Mucosa of rectum (tissue), 2 donors: ENCODE measurements around the gene LYSET.
"Not testable (repeated sequence)": the region's sequence is repeated elsewhere in the genome, so short reads cannot be mapped to it uniquely, and the experiment has no call there.

Source experiments
- H3K27ac ChIP-seq, 2 donors: one replicate each; pipeline ENCODE4 v1.7.0; 2013; ENCODE audit warnings: inconsistent platforms in 2 of 2, low read depth in 2 of 2, low read length in 2 of 2
- H3K27me3 ChIP-seq, 2 donors: one replicate each; pipeline ENCODE4 v1.7.0; 2013; ENCODE audit warnings: low read length in 2 of 2; ENCODE audit not compliant: control insufficient read depth in 2 of 2, insufficient read depth in 2 of 2
- H3K36me3 ChIP-seq, 2 donors: one replicate each; pipeline ENCODE4 v1.7.0; 2013; ENCODE audit warnings: low read length in 2 of 2; ENCODE audit not compliant: control insufficient read depth in 2 of 2, insufficient read depth in 2 of 2
- H3K4me1 ChIP-seq, 2 donors: one replicate each; pipeline ENCODE4 v1.7.0; 2013; ENCODE audit warnings: low read length in 2 of 2, mild to moderate bottlenecking in 1 of 2; ENCODE audit not compliant: control insufficient read depth in 2 of 2, insufficient read depth in 2 of 2
- H3K4me3 ChIP-seq, 2 donors: one replicate each; pipeline ENCODE4 v1.7.0; 2013; ENCODE audit warnings: low read length in 2 of 2
- H3K9ac ChIP-seq, 2 donors: one replicate each; pipeline ENCODE4 v1.7.0; 2013; ENCODE audit warnings: low read length in 2 of 2, low read depth in 1 of 2, mild to moderate bottlenecking in 1 of 2
- H3K9me3 ChIP-seq, 2 donors: one replicate each; pipeline ENCODE4 v1.7.0; 2013; ENCODE audit warnings: low read length in 2 of 2; ENCODE audit not compliant: control insufficient read depth in 2 of 2
- donor health status: healthy.
- donor health status: Normal muscosa, but diverticular disease.

The LYSET gene

DNA sequence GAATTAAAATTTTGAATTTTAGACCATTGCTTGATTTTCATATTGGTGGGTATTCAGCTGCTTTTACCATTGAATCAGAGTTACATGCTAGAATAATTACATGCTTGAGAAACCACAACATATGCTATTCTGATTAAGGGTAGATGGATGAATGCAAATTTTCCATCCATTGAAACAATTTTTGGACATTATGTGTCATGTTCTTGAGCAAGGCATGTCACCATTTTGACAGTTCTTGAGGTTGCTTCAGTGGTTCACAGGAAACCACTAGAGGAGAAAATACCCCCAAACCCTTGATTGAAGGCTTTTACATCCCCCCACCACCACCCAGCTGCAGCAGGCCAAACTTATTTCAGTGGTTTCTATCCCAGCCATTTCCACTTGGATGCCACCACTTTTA, 35.4 kb downstream of the LYSET start:
- Histone ChIP-seq H3K36me3 (peaks cover 22 to 39% of the 10 kb centered on the region in 2 donors), H3K9ac (no peak overlapping the region), H3K27ac (no peak overlapping the region), H3K27me3 (no peaks in the 10 kb centered on the region), H3K9me3 (no peaks in the 10 kb centered on the region), H3K4me3 (no peak overlapping the region), H3K4me1 (no peaks in the 10 kb centered on the region)

DNA sequence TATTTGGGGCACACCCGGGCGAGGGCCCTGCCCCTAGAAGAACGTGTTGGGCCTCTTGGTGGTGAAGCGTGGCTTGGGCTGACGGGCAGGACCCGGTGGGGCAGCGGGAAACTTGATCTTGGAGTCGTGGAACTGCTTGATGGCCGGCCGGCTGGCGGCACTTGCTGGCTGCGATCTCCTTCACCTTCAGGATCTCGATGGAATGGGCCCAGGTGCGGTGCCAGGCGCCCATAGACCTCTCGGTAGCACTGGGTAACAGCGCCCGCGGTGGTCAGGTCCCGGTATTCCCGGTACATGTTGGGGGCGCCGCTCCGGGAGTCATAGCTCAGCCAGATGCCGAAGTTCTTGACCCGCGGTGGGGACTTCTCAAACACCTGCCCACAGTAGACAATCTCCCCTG, 38.4 kb downstream of the LYSET start:
- no peak overlapping the region for H3K4me3 ChIP-seq
- no peaks in the 10 kb centered on the region for H3K9me3 ChIP-seq
- no peaks in the 10 kb centered on the region for H3K27me3 ChIP-seq
- peaks cover 32 to 44% of the 10 kb centered on the region in 2 donors for H3K36me3 ChIP-seq
- H3K9ac ChIP-seq: no peak overlapping the region
- no peak overlapping the region for H3K27ac ChIP-seq
- no peaks in the 10 kb centered on the region for H3K4me1 ChIP-seq

DNA sequence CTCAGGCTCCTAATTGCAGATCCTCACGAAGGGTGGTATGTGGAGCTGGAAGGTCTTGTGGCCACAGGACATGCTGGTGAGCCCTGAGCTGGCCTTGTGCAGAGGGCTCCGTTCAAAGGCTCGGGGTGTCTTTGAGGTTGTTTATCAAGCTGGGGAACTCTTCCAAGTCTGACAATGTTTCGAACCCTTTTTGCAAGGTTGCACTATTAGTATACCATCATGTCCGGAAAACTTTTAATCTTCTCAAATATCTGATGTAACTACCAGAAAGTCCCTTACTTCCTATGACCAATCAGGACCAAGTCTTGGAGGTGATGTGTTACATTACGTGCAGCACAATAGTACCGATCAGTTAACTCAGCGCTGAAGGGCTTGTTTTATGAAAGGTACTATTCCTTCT, 43.4 kb downstream of the LYSET start:
- no peaks in the 10 kb centered on the region for H3K9me3 ChIP-seq

DNA sequence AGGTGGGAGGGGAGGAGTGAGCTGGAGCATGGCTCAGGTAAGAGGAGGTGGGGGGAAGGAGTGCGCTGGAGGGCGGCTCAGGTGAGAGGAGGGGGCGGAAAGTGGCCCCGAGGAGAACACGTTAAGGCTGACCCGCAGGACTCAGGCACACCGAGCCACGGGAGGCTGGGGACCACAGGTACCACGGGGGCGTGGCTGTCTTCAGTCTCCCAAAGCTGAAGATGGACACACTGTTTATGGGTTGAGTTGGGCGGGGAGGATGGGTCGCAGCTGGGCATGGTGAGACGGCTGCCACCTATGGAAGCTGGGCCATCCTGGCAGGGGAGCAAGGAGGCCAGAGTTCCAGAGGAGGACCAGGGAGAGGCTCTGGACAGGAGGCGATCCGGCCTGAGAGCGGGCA, 45.4 kb downstream of the LYSET start:
- Histone ChIP-seq H3K4me3 (no peak overlapping the region), H3K27me3 (no peaks in the 10 kb centered on the region), H3K4me1 (peaks cover 0 to 8% of the 10 kb centered on the region in 2 donors), H3K36me3 (peaks cover 16 to 29% of the 10 kb centered on the region in 2 donors), H3K9me3 (no peaks in the 10 kb centered on the region), H3K9ac (no peak overlapping the region), H3K27ac (no peak overlapping the region)

More for the DNA sequence above, 43.4 kb downstream of the LYSET start:
- Histone ChIP-seq H3K4me1 (peaks cover 0 to 8% of the 10 kb centered on the region in 2 donors), H3K27me3 (no peaks in the 10 kb centered on the region), H3K9ac (no peak overlapping the region), H3K36me3 (peaks cover 25 to 37% of the 10 kb centered on the region in 2 donors), H3K27ac (no peak overlapping the region), H3K4me3 (no peak overlapping the region)

DNA sequence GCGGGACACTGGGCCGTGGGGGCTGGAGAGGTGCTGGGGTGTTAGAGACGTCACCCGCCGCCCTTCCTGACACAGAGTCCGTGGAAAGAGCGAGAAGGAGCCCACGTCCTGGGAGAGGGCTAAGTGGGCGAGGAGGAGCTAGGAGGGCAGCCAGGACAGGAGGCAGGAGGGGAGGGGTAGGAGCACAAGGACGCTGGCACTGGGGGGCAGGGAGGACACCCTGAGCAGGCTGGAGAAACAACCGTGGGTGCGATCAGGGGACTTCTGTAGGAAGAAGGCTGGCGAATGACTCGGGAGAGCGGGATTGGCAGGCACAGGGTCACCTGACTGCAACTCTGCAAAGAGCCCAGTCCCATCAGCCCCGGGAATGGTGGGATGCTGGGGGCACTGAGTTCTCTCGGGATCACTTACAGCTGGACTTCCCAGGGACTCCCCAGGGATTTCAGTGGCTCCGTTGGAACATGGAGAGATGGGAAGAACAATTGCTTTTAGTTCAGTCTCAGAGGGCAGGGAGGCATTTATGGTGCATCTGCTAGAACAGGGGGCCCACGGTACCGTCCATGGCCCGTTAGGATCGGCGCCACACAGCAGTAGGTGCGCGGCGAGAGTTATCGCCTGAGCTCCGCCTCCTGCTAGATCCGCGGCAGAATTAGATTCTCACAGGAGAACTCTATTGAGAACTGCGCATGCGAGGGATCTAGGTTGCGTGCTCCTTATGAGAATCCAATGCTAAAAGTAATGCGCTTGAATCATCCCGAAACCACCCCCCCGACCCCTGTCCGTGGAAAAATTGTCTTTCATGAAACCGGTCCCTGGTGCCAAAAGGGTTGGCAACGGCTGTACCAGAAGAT, 46.2 kb downstream of the LYSET start:
- peaks cover 0 to 8% of the 10 kb centered on the region in 2 donors for H3K4me1 ChIP-seq
- no peaks in the 10 kb centered on the region for H3K9me3 ChIP-seq
- no peak overlapping the region for H3K27ac ChIP-seq
- no peaks in the 10 kb centered on the region for H3K27me3 ChIP-seq
- no peak overlapping the region for H3K9ac ChIP-seq
- peaks cover 16 to 21% of the 10 kb centered on the region in 2 donors for H3K36me3 ChIP-seq
- H3K4me3 ChIP-seq: peak overlapping the region; percentile 36 to 48

DNA sequence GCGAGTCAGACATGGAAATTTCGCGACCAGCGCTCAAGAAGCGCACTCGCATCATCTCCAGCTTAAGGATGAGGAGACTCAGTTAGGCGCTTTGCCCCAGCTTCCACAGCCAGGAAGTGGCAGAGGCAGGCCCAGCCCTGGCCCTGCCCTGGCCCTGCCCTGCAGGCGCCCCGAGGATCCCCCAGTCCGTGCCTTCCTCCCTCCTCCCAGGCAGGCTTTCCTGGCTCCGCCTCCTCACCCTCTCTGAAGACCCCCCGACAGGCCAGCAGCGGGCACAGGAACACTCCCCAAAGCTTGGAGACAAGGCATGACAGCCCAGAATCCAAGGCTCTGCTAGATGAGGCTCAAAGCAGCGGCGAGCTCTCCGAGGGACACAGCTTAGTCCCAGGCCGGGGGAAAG, 47.0 kb downstream of the LYSET start:
- Histone ChIP-seq H3K4me1 (peaks cover 0 to 8% of the 10 kb centered on the region in 2 donors), H3K36me3 (peaks cover 12 to 17% of the 10 kb centered on the region in 2 donors), H3K9me3 (no peaks in the 10 kb centered on the region), H3K27ac (no peak overlapping the region), H3K4me3 (no peak overlapping the region), H3K27me3 (no peaks in the 10 kb centered on the region), H3K9ac (no peak overlapping the region)

DNA sequence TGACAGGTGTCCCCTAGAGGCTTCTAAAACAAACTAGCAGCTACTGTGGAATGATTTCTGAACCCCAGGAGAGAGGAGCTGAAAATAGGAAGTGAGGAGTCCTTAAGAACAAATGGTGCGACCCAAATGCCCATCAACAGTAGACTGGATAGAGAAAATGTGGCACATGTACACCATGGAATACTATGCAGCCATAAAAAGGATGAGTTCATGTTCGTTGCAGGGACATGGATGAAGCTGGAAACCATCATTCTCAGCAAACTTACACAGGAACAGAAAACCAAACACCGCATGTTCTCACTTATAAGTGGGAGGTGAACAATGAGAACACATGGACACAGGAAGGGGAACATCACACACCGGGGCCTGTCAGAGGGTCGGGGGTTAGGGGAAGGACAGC, 48.0 kb downstream of the LYSET start:
- H3K9me3 ChIP-seq, H3K27me3 ChIP-seq, H3K27ac ChIP-seq, H3K4me3 ChIP-seq, H3K4me1 ChIP-seq, H3K9ac ChIP-seq: not testable (repeated sequence)
- peaks cover 3 to 11% of the 10 kb centered on the region in 2 donors for H3K36me3 ChIP-seq

DNA sequence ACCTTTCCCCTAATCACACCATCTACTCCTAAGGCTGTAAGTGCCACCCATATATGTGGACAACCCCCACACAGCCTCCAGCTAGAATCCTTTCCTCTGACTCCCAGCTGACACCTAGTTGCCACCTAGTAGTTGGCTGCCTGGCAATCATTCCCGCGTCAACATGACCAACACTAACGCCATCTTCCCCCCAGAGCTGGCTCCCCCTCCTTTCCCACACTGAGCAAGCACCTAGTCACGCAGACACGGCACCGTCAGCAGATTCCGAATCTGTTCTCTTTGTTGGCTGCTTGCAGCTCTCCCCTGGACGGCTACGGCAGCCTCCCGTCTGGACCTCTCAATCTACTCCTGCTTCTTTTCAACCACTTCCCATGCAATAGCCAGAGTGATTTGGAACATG, 49.7 kb downstream of the LYSET start:
- H3K9me3 ChIP-seq: no peaks in the 10 kb centered on the region
- H3K27ac ChIP-seq: no peak overlapping the region
- peaks cover 0 to 8% of the 10 kb centered on the region in 2 donors for H3K4me1 ChIP-seq
- no peak overlapping the region for H3K4me3 ChIP-seq
- H3K36me3 ChIP-seq: peaks cover 0 to 6% of the 10 kb centered on the region in 2 donors
- H3K27me3 ChIP-seq: no peaks in the 10 kb centered on the region
- no peak overlapping the region for H3K9ac ChIP-seq
